HG03060 (cell line): ENCODE data around the gene LMAN2.
"Not testable (repeated sequence)": the region's sequence is repeated elsewhere in the genome, so short reads cannot be mapped to it uniquely, and the experiment has no call there.

Source experiments
- ATAC-seq: cut with Tn5 transposase; IDR thresholded peaks from one replicate; pipeline ENCODE4 v1.9.1; 2021; ENCODE audit warnings: low read depth, moderate number of reproducible peaks; ENCODE audit not compliant: unreplicated experiment

Gene LMAN2

GRCh38 chr5:177366528-177367322 lies 15.3 kb upstream of the LMAN2 start:
- no peak for ATAC-seq

GRCh38 chr5:177365845-177366527 lies 14.5 kb upstream of the LMAN2 start:
- no peak for ATAC-seq

GRCh38 chr5:177364159-177364962 lies 12.9 kb upstream of the LMAN2 start:
- ATAC-seq: no peak

DNA sequence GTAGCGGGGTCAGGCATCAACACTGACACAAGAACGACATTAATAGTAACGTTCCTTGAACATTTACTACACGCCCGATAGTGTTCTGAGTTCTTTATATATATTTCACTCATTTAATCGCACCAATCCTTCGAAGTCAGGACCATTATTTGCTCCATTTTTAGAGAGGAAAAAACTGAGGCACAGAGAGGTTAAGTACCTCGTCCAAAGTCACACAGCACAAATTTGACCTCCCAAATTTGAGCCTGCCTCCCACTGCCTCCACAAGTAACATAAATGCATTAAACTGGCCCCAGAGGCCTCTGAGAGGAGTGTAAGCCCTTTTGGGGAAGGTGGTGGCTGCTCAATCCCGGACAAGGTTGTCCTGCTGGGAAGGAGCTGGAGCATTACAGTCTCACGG lies 12.1 kb upstream of the LMAN2 start:
- ATAC-seq: no peak

DNA sequence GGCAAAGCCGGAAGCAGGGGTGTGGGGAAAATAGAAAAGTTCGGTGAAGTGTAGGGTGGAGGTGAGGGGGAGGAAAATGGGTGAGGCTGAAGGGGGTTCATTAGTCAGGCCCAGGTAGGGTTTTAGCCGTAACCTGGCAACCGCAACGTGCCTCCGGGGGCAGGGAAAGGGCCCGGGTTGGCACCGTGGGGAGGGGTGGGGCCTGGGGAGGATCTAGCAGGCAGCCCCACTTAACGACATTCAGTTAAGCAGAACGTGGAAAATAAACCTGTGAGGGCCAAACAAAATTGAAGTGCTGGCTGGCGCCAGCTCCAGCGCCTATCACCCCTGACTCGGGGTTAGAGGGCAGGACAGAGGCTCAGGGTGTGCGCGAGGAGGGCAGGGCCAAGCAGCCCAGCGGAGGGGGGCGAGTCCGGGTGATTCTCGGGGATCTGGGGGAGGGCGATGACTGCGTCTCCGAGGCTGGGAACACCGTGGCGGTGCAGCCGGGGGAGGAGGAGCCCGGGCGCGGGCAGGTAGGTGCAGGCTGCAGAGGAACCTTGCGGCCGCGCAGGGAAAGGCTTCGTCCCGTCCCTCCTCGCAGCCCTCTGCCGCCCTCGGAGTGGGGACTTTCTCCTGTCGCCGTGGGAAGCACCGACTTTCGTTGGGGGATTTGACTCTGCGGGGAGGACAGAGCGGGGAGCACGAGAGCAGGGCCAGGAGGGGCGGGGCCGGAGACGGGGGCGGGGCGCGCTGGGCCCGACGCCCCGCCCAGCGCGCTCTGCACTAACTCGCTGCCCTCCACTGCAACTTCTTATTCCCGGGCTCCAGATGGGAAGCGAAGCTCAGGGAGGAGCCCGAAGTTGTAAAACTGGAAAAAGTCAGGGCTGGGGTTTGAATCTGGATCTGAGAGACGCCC lies 11.4 kb upstream of the LMAN2 start:
- ATAC-seq: no peak

- ATAC-seq: no peak
Measured at GRCh38 chr5:177362292-177362609, 10.8 kb upstream of the LMAN2 start.

DNA sequence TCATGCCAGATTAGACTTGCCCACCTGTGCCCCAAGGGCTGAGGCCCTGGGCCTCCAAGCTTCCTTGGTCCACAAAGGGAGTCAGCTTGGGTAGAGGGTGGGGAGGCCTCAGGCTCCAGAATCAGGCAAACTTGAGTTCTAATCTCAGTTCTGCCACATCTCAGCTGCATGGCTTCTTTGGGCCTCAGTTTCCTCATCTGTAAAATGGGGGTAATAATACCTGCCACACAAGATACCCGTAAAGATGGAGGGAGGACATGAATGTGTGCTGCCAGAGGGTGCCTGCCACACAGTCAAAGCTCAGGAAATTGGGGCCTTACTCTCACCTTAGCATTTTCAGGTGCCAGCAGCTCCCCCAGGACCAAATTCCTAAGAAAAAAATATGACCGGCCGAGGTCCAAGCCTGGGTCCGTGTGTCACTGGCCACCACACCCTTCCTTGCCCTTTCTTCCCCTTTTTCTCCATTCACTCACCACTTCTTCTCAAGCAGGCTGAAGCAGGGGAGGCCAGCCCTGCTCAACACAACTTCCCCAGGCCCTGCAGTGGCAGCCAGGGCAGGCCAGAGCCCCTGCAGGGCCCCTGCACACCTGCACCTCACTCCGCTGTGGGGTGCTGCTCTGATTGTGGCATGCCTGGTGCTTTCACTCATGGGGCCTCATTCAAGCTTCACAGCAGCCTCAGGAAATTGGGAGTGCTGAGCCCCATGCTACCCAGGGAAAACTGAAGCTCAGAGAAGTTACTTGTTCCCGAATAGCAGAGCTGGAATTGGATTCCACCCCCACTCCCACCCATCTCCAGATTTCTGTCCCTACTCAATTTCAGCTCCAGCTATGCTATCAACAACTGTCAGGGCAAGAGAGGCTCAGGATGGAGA lies 10.2 kb upstream of the LMAN2 start:
- ATAC-seq: no peak

- ATAC-seq: not testable (repeated sequence)
Measured at GRCh38 chr5:177360740-177361139, 9.3 kb upstream of the LMAN2 start.

DNA sequence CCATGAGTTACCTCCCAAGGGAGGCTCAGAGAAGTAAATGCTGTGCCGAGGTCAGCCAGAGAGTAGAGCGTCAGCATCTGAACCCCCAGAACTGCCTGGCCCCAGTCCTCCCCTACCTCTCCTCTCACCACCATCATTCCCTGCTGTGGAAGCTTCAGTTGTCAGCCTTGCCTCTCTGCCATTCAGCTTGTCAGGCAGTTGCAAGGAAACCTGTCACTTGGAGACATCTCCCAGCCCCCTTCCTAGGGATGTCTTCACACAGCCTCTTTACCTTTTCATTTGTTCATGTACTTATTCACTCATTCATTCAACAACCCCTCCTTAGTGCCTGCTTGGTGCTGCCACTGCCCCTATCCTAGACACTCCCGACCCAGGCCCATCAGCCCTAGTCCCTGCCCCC lies 8.4 kb upstream of the LMAN2 start:
- ATAC-seq: no peak

DNA sequence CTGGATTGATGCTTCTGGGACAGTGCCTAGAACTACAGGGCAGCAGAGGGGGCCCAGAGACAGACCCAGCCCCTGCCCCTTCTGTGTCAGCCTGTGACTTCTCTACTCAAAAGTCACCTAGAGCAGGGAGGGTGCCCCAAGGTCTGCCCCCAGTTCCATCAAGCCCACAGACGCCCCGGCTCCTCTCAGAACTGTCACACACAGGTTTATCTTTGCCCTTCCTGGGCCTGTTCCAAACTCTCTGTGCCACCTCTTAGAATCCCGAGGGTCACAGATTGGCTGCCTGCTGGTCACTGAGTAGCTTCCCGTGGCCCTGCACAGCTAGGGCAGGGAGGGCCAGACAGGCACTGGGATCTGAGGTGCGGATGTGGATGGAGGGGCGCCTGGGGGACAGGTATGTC lies 8.0 kb upstream of the LMAN2 start:
- no peak for ATAC-seq

- no peak for ATAC-seq
Measured at GRCh38 chr5:177358370-177358819, 6.9 kb upstream of the LMAN2 start.

DNA sequence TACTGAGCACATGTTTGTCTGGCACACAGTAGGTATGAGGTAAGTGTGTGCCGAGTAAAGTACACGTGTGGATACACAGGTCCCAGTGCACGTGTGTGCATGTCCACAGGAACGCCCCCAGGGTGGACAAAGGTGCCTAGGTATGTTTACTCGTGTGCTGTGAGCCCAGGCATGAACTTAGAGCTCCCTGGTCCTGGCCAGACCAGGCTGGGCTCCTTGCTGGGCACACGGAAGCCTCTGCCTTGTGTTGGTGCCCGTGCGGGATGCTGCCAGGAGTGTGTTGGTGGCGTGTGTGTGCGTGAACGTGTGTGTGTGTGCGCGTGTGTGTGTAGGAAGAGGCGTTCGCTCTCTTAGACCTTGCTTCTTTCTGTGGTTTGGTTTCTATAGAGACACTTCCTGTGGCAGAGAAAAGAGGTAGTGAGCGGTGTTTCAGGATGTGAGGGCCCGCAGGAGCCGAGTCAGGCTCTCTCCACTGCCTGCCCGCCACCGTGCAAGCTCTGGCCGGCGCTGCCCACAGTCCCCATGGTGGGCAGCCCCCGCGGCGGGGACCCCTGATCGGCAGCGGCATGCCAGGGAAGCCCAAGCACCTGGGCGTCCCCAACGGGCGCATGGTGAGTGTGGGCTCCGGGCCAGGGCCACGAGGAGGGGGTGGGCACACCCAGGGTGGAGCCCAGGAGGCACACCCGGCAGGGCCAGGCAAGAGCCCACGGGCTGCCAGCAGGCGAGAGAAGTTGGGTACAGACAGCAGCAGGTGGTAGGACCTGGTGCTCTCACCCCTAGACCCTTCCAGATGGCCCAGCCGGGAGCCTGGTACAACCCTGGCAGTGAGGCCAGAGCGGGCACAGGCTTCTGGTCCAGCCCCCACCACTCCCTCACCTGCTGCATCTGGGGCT lies 6.2 kb upstream of the LMAN2 start, which contains the start of gene RGS14:
RGS14 (plus strand) TSS at position 466 of the 893 bp plus-strand sequence; CDS start at position 567, 101 bp downstream.
- ATAC-seq: peak; percentile 83

GRCh38 chr5:177357146-177357458 lies 5.6 kb upstream of the LMAN2 start:
- ATAC-seq: no peak

DNA sequence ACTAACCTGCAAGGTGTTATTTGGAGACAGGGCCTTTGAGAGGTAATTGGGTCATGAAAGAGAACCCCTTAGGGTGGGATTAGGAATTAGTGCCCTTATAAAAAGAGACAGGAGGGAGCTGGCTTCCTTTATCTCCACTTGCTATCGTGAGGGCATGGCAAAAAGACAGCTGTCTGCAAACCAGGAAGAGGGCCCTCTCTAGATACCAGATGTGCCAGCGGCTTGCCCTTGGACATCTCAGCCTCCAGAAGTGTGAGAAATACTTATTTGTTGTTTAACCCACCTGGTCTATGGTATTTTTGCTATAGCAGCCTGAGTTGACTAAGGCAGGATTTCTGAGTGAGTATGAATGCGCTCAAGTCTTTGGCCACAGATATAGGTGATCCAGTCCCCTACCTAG lies 5.3 kb upstream of the LMAN2 start:
- no peak for ATAC-seq

GRCh38 chr5:177355868-177356168 lies 4.3 kb upstream of the LMAN2 start:
- no peak for ATAC-seq

DNA sequence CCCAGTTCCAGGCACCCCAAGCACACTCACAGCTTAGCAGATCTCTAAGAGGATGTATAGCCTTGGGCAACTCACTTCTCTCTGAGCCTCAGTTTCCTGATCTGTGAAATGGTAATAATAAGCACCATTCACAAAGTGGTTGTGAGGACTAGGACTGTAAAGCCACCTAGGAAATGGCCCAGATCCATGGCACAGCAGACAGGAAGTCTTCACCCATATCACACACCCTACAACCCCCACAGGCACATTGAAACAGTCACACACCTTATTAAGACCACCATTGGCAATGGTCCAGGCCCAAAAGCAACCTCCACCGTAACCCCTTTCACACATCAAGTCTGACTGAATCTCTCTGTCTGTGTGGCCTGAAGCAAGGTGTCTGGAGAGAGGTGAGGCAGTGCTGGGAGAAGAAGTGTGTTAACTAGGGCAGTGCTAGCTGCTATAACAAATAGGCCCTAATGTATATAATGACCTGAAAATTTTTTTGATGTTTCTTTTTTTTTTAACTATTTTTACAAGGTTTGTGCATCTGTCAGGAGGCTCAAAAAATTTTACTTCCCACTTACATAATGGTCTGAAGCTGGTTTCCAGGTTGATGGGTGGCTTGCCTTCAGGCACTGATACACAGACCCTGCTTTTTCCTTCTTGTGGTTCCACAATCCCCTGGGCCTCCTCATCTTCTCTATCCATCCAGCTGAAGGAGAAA lies 3.8 kb upstream of the LMAN2 start:
- ATAC-seq: no peak

DNA sequence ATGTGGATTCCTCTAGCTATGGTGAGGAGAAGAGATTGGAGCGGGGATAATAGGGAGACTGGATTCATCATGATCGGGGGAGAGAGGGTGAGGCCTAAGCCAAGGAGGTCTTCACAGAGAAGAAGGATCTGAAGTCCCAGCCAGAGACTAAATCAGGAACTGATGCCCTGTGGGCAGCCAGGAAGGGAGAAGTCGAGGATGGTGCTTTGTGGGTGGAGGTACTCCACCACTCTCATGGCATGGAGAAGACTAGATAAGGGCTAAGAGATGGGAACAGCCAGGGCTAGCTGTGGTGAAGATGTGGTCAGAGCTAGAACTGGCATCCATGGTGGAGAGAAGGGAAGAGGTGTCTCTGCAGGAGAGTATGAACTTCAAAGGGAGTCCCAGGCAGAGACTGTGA lies 3.2 kb upstream of the LMAN2 start:
- ATAC-seq: no peak

GRCh38 chr5:177354256-177354655 lies 2.8 kb upstream of the LMAN2 start:
- ATAC-seq: no peak
